HEK293T (cell line): ENCODE results near the gene CASZ1.

ENCODE experiments used
- ARNT ChIP-seq: fragments of 450-650 bp; IDR thresholded peaks from 2 replicates; pipeline ENCODE4 v1.6.1; 2017; ENCODE audit warnings: mild to moderate bottlenecking
- ELF4 ChIP-seq: fragments of 450-650 bp; IDR thresholded peaks from 2 replicates; pipeline ENCODE4 v1.6.1; 2017; ENCODE audit warnings: antibody characterized with exemption
- LEF1 ChIP-seq: fragments of 450-650 bp; IDR thresholded peaks from 2 replicates; pipeline ENCODE4 v1.6.1; 2017; ENCODE audit warnings: mild to moderate bottlenecking, borderline replicate concordance
- TARDBP ChIP-seq: fragments of 450-650 bp; IDR thresholded peaks from 2 replicates; pipeline ENCODE4 v1.6.1; 2016

DNA sequence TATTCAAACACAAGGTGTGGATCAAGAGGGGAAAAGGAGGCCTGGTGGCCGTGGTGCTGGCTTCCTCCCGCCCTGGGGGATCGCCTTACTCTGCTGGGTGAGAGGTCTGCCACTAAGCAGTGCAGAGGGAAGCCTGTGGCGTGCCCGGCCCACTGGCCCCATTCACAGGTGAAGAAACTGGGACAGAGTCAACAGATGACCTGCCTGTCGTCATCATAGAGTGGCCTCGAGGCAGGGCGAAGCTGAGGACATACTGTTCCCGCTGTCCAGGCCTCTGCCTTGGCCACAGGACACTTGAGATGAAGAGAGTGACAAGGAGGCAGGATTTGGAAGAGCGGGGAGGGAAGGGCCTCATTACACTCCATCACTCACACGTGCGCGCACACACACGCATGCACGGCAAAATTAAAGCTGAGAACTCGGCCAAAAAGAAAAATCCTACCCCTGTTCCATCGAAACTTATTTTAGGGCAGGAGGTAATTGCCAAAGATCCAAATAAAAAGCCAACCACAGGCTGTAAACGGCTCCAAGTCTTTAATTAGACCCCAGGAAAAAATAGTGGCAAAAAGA lies 50.5 kb downstream of the CASZ1 start:
- TF ChIP-seq LEF1 (no peak), TARDBP (no peak), ARNT (no peak), ELF4 (no peak)
